Keratinocyte (primary cell): Measurements from ENCODE around the gene HERC4. TPM values are rescaled to one million over a fixed set of nuclear protein-coding genes. Genes with fewer than 3 reads are reported as not detected.

ENCODE experiments used
- DNase-seq: peaks from one replicate; pipeline ENCODE4 v3.0.0-alpha.2; 2011; ENCODE audit warnings: low read depth, missing footprints, low spot score
- FAIRE-seq: peaks from 2 replicates; lab custom pipeline; 2011; peaks lifted over from hg19 to GRCh38; lab: Jason Lieb, UNC
- H2AFZ ChIP-seq: 2 replicates; pipeline ENCODE4 v1.6.0; 2012; ENCODE audit warnings: low read length, control low read depth, inconsistent platforms; ENCODE audit not compliant: control insufficient read depth
- H3K27ac ChIP-seq: 2 replicates; pipeline ENCODE4 v1.5.1; 2011; ENCODE audit warnings: low read length; ENCODE audit not compliant: control insufficient read depth, insufficient read depth
- H3K27me3 ChIP-seq: 3 replicates; pipeline ENCODE4 v1.6.0; 2011; ENCODE audit warnings: low read length; ENCODE audit not compliant: control insufficient read depth, insufficient read depth; ENCODE audit errors: extremely low read depth
- H3K36me3 ChIP-seq, 2 experiments: 2 replicates in 1 of 2; 3 replicates in 1 of 2; pipeline ENCODE4 v1.5.1; 2011; ENCODE audit warnings: low read length in 2 of 2, mild to moderate bottlenecking in 1 of 2; ENCODE audit not compliant: control insufficient read depth in 2 of 2, insufficient read depth in 2 of 2; ENCODE audit errors: extremely low read depth in 1 of 2
- H3K4me1 ChIP-seq: 3 replicates; pipeline ENCODE4 v1.5.1; 2011; ENCODE audit warnings: low read length; ENCODE audit not compliant: control insufficient read depth, insufficient read depth; ENCODE audit errors: extremely low read depth
- H3K4me2 ChIP-seq: 3 replicates; pipeline ENCODE4 v1.6.0; 2011; ENCODE audit warnings: low read depth, low read length; ENCODE audit not compliant: control insufficient read depth, insufficient read depth; ENCODE audit errors: extremely low read depth
- H3K4me3 ChIP-seq, 3 experiments: fragments of 200-600 bp in 1 of 3; sonication (generic) in 1 of 3; 2 replicates in 2 of 3; 3 replicates in 1 of 3; pipeline ENCODE4 v1.5.1; 2011 to 2016; ENCODE audit warnings: low read length in 3 of 3, mild to moderate bottlenecking in 3 of 3, control low read depth in 2 of 3, inconsistent platforms in 1 of 3, low read depth in 1 of 3, mixed read lengths in 1 of 3, mixed run types in 1 of 3, moderate library complexity in 1 of 3; ENCODE audit not compliant: control insufficient read depth in 2 of 3, insufficient read depth in 2 of 3; ENCODE audit errors: extremely low read depth in 1 of 3
- H3K79me2 ChIP-seq: 2 replicates; pipeline ENCODE4 v1.6.0; 2012; ENCODE audit warnings: low read length; ENCODE audit not compliant: control insufficient read depth, insufficient read depth
- H3K9ac ChIP-seq: 3 replicates; pipeline ENCODE4 v1.6.0; 2011; ENCODE audit warnings: low read length; ENCODE audit not compliant: control insufficient read depth, insufficient read depth; ENCODE audit errors: extremely low read depth
- H3K9me1 ChIP-seq: 3 replicates; pipeline ENCODE4 v1.6.0; 2011; ENCODE audit warnings: low read length; ENCODE audit not compliant: control insufficient read depth, insufficient read depth; ENCODE audit errors: extremely low read depth
- H3K9me3 ChIP-seq: 2 replicates; pipeline ENCODE4 v1.5.1; 2012; ENCODE audit warnings: low read depth, low read length; ENCODE audit not compliant: control insufficient read depth
- H4K20me1 ChIP-seq: 3 replicates; pipeline ENCODE4 v1.6.0; 2011; ENCODE audit warnings: low read length; ENCODE audit not compliant: control insufficient read depth, insufficient read depth; ENCODE audit errors: extremely low read depth
- EZH2 ChIP-seq: IDR thresholded peaks from one replicate; pipeline ENCODE4 v1.6.1; 2012; ENCODE audit warnings: inconsistent platforms, mild to moderate bottlenecking, low read length, moderate library complexity
- dilution Hi-C: fragments of 300-500 bp; cut with MboI; formaldehyde crosslinking; loops from one replicate; pipeline ENCODE4 v1.7.0; 2020; ENCODE audit warnings: low sequenced_read_pairs; ENCODE audit not compliant: extremely low pct_ligation_motif_present
- polyA minus RNA-seq, 3 experiments: library from RNA; depleted of rRNA, polyadenylated mRNA; stranded (reverse); fragments of >200 nt; gene quantifications; 1 replicate in 1 of 3; 2 replicates in 1 of 3; 3 replicates in 1 of 3; pipeline ENCODE4 v1.2.3, GENCODE V29; 2011
- polyA plus RNA-seq, 5 experiments: library from polyadenylated mRNA; depleted of rRNA in 3 of 5; stranded (reverse) in 3 of 5; stranded (forward) in 1 of 5; unstranded in 1 of 5; fragments of >200 nt; gene quantifications; 1 replicate in 1 of 5; 2 replicates in 3 of 5; 3 replicates in 1 of 5; pipeline versions ENCODE4 v1.2.1 to v1.2.3, GENCODE V29; 2011 to 2012; ENCODE audit warnings: missing spikeins in 2 of 5, low read depth in 1 of 5, low replicate concordance in 1 of 5
- TF ChIP-seq, protein P1 (sequence below), 3 experiments: IDR thresholded peaks in 1 of 3; conservative IDR thresholded peaks in 1 of 3; optimal IDR thresholded peaks in 1 of 3; 2 replicates in 2 of 3; 3 replicates in 1 of 3; pipeline versions ENCODE3 to v1.5.1; 2011; ENCODE audit warnings: low read length in 3 of 3, mild to moderate bottlenecking in 3 of 3, moderate library complexity in 2 of 3, control low read depth in 1 of 3, inconsistent platforms in 1 of 3; ENCODE audit not compliant: insufficient read depth in 2 of 3; ENCODE audit errors: extremely low read depth in 1 of 3

Gene HERC4, protein sequence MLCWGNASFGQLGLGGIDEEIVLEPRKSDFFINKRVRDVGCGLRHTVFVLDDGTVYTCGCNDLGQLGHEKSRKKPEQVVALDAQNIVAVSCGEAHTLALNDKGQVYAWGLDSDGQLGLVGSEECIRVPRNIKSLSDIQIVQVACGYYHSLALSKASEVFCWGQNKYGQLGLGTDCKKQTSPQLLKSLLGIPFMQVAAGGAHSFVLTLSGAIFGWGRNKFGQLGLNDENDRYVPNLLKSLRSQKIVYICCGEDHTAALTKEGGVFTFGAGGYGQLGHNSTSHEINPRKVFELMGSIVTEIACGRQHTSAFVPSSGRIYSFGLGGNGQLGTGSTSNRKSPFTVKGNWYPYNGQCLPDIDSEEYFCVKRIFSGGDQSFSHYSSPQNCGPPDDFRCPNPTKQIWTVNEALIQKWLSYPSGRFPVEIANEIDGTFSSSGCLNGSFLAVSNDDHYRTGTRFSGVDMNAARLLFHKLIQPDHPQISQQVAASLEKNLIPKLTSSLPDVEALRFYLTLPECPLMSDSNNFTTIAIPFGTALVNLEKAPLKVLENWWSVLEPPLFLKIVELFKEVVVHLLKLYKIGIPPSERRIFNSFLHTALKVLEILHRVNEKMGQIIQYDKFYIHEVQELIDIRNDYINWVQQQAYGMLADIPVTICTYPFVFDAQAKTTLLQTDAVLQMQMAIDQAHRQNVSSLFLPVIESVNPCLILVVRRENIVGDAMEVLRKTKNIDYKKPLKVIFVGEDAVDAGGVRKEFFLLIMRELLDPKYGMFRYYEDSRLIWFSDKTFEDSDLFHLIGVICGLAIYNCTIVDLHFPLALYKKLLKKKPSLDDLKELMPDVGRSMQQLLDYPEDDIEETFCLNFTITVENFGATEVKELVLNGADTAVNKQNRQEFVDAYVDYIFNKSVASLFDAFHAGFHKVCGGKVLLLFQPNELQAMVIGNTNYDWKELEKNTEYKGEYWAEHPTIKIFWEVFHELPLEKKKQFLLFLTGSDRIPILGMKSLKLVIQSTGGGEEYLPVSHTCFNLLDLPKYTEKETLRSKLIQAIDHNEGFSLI
- polyA plus RNA-seq (28.0 to 42.9 TPM (median 29.6 TPM) in 3 replicates), polyA minus RNA-seq (8.4 to 64.9 TPM (median 32.8 TPM) in 3 replicates)
- polyA plus RNA-seq (2011; ENCODE audit: low read depth), result 66.0 TPM
- polyA plus RNA-seq (2011; cell fraction: cytosol; rRNA removed), result 16.2 and 32.2 TPM in 2 replicates
- polyA plus RNA-seq (2011; cell fraction: nucleus; rRNA removed), result 51.5 and 70.2 TPM in 2 replicates
- 34.8 and 51.8 TPM in 2 replicates for polyA plus RNA-seq (2012; ENCODE audit: low replicate concordance)
- polyA minus RNA-seq (2011; cell fraction: cytosol; rRNA and poly(A)+ RNA removed), result 23.8 TPM
- 66.9 and 132 TPM in 2 replicates for polyA minus RNA-seq (2011; cell fraction: nucleus; rRNA and poly(A)+ RNA removed)

DNA sequence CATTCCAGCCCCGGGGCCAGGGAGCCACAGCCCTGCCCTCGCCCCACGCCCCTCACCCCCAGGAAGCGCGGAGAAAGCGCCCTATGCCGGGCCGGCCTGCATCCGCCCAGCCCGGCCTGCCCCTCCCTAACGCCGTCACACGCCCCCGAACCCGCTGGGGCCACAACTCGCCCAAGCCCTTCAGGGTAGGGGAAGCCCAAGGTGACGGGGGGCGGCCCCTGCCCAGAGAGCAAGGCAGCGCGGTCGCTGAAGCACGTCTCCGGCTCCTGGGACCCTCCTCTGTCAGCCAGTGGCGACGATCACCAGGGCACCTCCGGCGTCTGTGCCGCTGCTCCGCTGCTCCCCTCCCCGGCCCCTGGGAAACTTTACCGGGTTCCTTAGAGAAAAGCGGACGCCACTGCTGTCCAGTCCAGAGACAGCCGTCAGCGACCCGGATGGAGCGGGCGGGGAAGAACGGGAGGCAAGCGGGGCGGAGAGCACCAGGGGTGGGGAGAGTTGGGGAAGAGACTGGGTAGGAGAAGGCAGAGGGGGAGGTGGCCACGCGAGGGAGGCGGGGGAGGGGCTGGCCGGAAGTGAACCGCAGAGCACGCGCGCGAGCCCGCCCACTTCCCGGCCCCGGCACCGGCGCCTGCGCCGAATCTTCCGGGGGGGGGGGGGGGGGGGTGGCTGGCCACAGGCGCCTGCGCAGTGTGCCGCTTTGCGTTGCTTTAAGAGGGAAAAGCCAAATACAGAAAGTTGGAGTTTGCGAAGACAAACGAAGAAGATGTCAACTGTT, at the start of gene HERC4:
Gene HERC4 (minus strand): TSS at position 509 of the 775 bp plus-strand sequence. CDS start 2,175 bp downstream, outside the sequence.
- peaks cover 20% of the 10 kb centered on the region for H3K4me1 ChIP-seq
- FAIRE-seq, result no peak
- peak within 1 kb of the TSS; percentile 89 for H3K4me2 ChIP-seq
- no peaks in the 10 kb centered on the region for H3K36me3 ChIP-seq
- peak within 1 kb of the TSS; percentile 96 for H2AFZ ChIP-seq
- H3K27me3 ChIP-seq, result no peaks in the 10 kb centered on the region
- no peak for TF ChIP-seq EZH2
- TF ChIP-seq, protein P1, sequence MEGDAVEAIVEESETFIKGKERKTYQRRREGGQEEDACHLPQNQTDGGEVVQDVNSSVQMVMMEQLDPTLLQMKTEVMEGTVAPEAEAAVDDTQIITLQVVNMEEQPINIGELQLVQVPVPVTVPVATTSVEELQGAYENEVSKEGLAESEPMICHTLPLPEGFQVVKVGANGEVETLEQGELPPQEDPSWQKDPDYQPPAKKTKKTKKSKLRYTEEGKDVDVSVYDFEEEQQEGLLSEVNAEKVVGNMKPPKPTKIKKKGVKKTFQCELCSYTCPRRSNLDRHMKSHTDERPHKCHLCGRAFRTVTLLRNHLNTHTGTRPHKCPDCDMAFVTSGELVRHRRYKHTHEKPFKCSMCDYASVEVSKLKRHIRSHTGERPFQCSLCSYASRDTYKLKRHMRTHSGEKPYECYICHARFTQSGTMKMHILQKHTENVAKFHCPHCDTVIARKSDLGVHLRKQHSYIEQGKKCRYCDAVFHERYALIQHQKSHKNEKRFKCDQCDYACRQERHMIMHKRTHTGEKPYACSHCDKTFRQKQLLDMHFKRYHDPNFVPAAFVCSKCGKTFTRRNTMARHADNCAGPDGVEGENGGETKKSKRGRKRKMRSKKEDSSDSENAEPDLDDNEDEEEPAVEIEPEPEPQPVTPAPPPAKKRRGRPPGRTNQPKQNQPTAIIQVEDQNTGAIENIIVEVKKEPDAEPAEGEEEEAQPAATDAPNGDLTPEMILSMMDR (optimal IDR thresholded peaks at IDR 0.05 in 1 of 3, IDR thresholded peaks at IDR 0.05 in 1 of 3, conservative IDR thresholded peaks at IDR 0.05 in 1 of 3; ENCODE audit: extremely low read depth in 1 of 3, insufficient read depth in 2 of 3, low read length in 3 of 3), result no peak
- dilution Hi-C loops, result no loop called here
- peaks cover 3% of the 10 kb centered on the region for H4K20me1 ChIP-seq
- peak; percentile 33 for DNase-seq
- peak within 1 kb of the TSS; percentile 91 to 100 (median 93) for H3K4me3 ChIP-seq
- peak within 1 kb of the TSS; percentile 96 for H3K27ac ChIP-seq
- H3K9me3 ChIP-seq, result no peaks in the 10 kb centered on the region
- H3K9ac ChIP-seq, result peak within 1 kb of the TSS; percentile 98
- H3K79me2 ChIP-seq, result peaks cover 48% of the 10 kb centered on the region
- H3K9me1 ChIP-seq, result no peaks in the 10 kb centered on the region

DNA sequence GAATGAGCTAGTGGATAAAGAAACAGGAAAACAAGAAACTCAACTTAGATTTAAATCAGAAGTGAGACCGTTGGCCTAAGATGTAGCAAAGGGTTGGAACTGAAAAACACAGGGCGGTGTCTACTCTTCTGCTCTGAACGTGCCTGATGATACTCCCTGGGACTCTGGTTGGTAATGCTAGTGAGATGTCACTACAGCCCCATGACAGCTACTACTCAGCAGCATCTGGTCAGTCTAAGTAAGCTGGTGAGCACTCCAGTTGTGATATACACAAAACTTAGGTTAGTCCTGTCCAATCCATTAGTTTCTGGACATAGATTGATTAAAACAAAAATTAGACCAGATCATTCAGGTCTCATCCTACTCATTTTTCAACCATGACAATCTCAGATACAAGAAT, 49.6 kb upstream of the HERC4 start:
- FAIRE-seq, result no peak
- H3K4me1 ChIP-seq, result no peaks in the 10 kb centered on the region
- dilution Hi-C loops, result no loop called here
- no peaks in the 10 kb centered on the region for H3K9me3 ChIP-seq
- H3K9me1 ChIP-seq, result no peaks in the 10 kb centered on the region
- no peak for DNase-seq
- no peaks in the 10 kb centered on the region for H3K79me2 ChIP-seq
- H3K36me3 ChIP-seq, result no peaks in the 10 kb centered on the region
- no peak overlapping the region for H3K4me3 ChIP-seq
- no peak overlapping the region for H3K27ac ChIP-seq
- H4K20me1 ChIP-seq, result no peaks in the 10 kb centered on the region
- no peaks in the 10 kb centered on the region for H3K27me3 ChIP-seq
- no peak for TF ChIP-seq EZH2
- TF ChIP-seq, protein P1 (optimal IDR thresholded peaks at IDR 0.05 in 1 of 3, IDR thresholded peaks at IDR 0.05 in 1 of 3, conservative IDR thresholded peaks at IDR 0.05 in 1 of 3; ENCODE audit: extremely low read depth in 1 of 3, insufficient read depth in 2 of 3, low read length in 3 of 3), result no peak
- no peak overlapping the region for H2AFZ ChIP-seq
- H3K4me2 ChIP-seq, result no peak overlapping the region
- no peak overlapping the region for H3K9ac ChIP-seq
